HepG2 (cell line): ENCODE measurements around the gene HMCN2. TPM values are rescaled to one million over a fixed set of nuclear protein-coding genes. Genes with fewer than 3 reads are reported as not detected.

Experiments
- CC2D1A ChIP-seq: sonication (generic); formaldehyde crosslinking; IDR thresholded peaks from 2 replicates; pipeline ENCODE4 v1.8.1; 2023; ENCODE audit warnings: mild to moderate bottlenecking, missing genetic modification reagents
- CENPT ChIP-seq: sonication (generic); formaldehyde crosslinking; IDR thresholded peaks from 2 replicates; pipeline ENCODE4 v1.8.0; 2022; ENCODE audit warnings: low read depth, mild to moderate bottlenecking, moderate library complexity, missing genetic modification reagents
- EHMT2 ChIP-seq: fragments of 200-600 bp; sonication (generic); IDR thresholded peaks from 2 replicates; pipeline ENCODE4 v1.7.0; 2017; ENCODE audit warnings: antibody characterized with exemption, low read depth, low read length, borderline replicate concordance
- ETV6 ChIP-seq: sonication (generic); formaldehyde crosslinking; conservative IDR thresholded peaks from 2 replicates; pipeline ENCODE4 v1.4.0; 2020; ENCODE audit warnings: missing genetic modification reagents
- MTERF4 ChIP-seq: sonication (generic); formaldehyde crosslinking; IDR thresholded peaks from 2 replicates; pipeline ENCODE4 v1.8.0; 2023; ENCODE audit warnings: mild to moderate bottlenecking, missing genetic modification reagents
- NFE2L2 ChIP-seq: fragments of 150-350 bp; IDR thresholded peaks from 2 replicates; pipeline ENCODE4 v1.6.1; 2014; ENCODE audit warnings: low read length
- NFIB ChIP-seq: sonication (generic); formaldehyde crosslinking; IDR thresholded peaks from 2 replicates; pipeline ENCODE4 v1.9.0; 2021; ENCODE audit warnings: missing genetic modification reagents, mild to moderate bottlenecking, borderline replicate concordance
- SMAD3 ChIP-seq: sonication (generic); formaldehyde crosslinking; IDR thresholded peaks from 2 replicates; pipeline ENCODE4 v1.4.0; 2020; ENCODE audit warnings: missing genetic modification reagents
- SMYD3 ChIP-seq: sonication (generic); formaldehyde crosslinking; IDR thresholded peaks from 2 replicates; pipeline ENCODE4 v1.8.1; 2023; ENCODE audit warnings: mild to moderate bottlenecking, missing genetic modification reagents
- TAF15 ChIP-seq: fragments of 200-400 bp; formaldehyde crosslinking; IDR thresholded peaks from one replicate; pipeline ENCODE4 v1.6.1; 2018; ENCODE audit warnings: mild to moderate bottlenecking, low read depth, low read length; ENCODE audit not compliant: poor library complexity, severe bottlenecking
- WIZ ChIP-seq: sonication (generic); formaldehyde crosslinking; IDR thresholded peaks from 2 replicates; pipeline ENCODE4 v1.5.1; 2020; ENCODE audit warnings: mild to moderate bottlenecking, missing genetic modification reagents
- ZBTB49 ChIP-seq: sonication (generic); formaldehyde crosslinking; IDR thresholded peaks from 2 replicates; pipeline ENCODE4 v1.4.0; 2020; ENCODE audit warnings: missing genetic modification reagents, borderline replicate concordance
- ZNF574 ChIP-seq: sonication (generic); formaldehyde crosslinking; IDR thresholded peaks from 2 replicates; pipeline ENCODE4 v1.4.0; 2020; ENCODE audit warnings: missing genetic modification reagents
- ZSCAN9 ChIP-seq: IDR thresholded peaks from 2 replicates; pipeline ENCODE4 v1.6.1; 2016; ENCODE audit warnings: borderline replicate concordance
- polyA plus RNA-seq, 8 experiments: library from polyadenylated mRNA; depleted of rRNA in 3 of 8; stranded (reverse) in 7 of 8; unstranded in 1 of 8; fragments of >200 nt; fragmentation: Illumina TruSeq in 4 of 8; extraction: Trizol in 4 of 8; gene quantifications; 2 replicates each; pipeline versions ENCODE4 v1.2.1 to v1.2.3, GENCODE V29; 2011 to 2016; ENCODE audit warnings: low read depth in 4 of 8, missing spikeins in 1 of 8, mixed read lengths in 1 of 8; ENCODE audit not compliant: insufficient read depth in 1 of 8
- total RNA-seq, 5 experiments: library from RNA; depleted of rRNA; stranded (reverse); fragments of >200 nt; fragmentation: Illumina TruSeq; extraction: Trizol; gene quantifications; 2 replicates each; pipeline ENCODE4 v1.2.3, GENCODE V29; 2016; ENCODE audit warnings: low read depth in 1 of 5

Gene HMCN2
- total and polyA plus RNA-seq, 2 of the 13 experiments (the other 11 are each of a cell fraction or from before 2014, with no cell fraction given): 0.09 TPM; not detected in 1

- TF ChIP-seq ZBTB49 (CRISPR knock-in tag) (no peak), CC2D1A (CRISPR knock-in tag) (no peak), ETV6 (0 out of 2 replicates have a peak, but pooled peaks have one; percentile 43), NFE2L2 (no peak), EHMT2 (peak; percentile 98), MTERF4 (CRISPR knock-in tag) (0 out of 2 replicates have a peak, but pooled peaks have one; percentile 36), ZNF574 (CRISPR knock-in tag) (0 out of 2 replicates have a peak, but pooled peaks have one; percentile 21), WIZ (CRISPR knock-in tag) (peak; percentile 82; the same call in 1 of the 2 replicates), NFIB (CRISPR knock-in tag) (no peak), ZSCAN9 (CRISPR knock-in tag) (0 out of 2 replicates have a peak, but pooled peaks have one; percentile 61), CENPT (CRISPR knock-in tag) (no peak), SMAD3 (CRISPR knock-in tag) (no peak), SMYD3 (CRISPR knock-in tag) (no peak), TAF15 (no peak)
Measured at GRCh38 chr9:130298662-130299279, 33.2 kb downstream of the HMCN2 start (continued).
